Progenitor cell of endocrine pancreas (in vitro differentiated cells): Measurements from ENCODE around the gene IL2RG. TPM values are rescaled to one million over a fixed set of nuclear protein-coding genes. Genes with fewer than 3 reads are reported as not detected.

ENCODE experiments used
- total RNA-seq: library from RNA; stranded (reverse); gene quantifications from 2 replicates; pipeline ENCODE4 v1.2.1, GENCODE V29; 2021

IL2RG gene
- total RNA-seq, 1 donor from 2014 or later: 0.41 TPM

Other genes starting within 250 kb of the IL2RG start
- 6.5 and 7.2 TPM in 2 replicates for gene TEX11, start 202.9 kb downstream of the IL2RG start, total RNA-seq
- gene SLC7A3, start 180.5 kb downstream of the IL2RG start, total RNA-seq: 14.1 and 14.4 TPM in 2 replicates
- gene SNX12, start 43.2 kb downstream of the IL2RG start, total RNA-seq: 68.9 and 77.0 TPM in 2 replicates
- 35.1 and 41.0 TPM in 2 replicates for gene FOXO4, start 15.7 kb downstream of the IL2RG start, total RNA-seq
- not detected in 2 replicates for gene CXorf65, start 4.8 kb downstream of the IL2RG start, total RNA-seq
- gene MED12, start 7.0 kb upstream of the IL2RG start, total RNA-seq: 106 and 123 TPM in 2 replicates
- gene NLGN3, start 33.3 kb upstream of the IL2RG start, total RNA-seq: 5.9 and 7.8 TPM in 2 replicates
- gene GJB1, start 111.6 kb upstream of the IL2RG start, total RNA-seq: 22.2 and 23.6 TPM in 2 replicates
- 88.9 and 92.4 TPM in 2 replicates for gene ZMYM3, start 142.6 kb upstream of the IL2RG start, total RNA-seq
- gene NONO, start 172.1 kb upstream of the IL2RG start, total RNA-seq: 754 and 795 TPM in 2 replicates
- 5.8 and 6.6 TPM in 2 replicates for gene ITGB1BP2, start 190.2 kb upstream of the IL2RG start, total RNA-seq